PC-3 (cell line): ENCODE measurements around the gene COL4A3.

ENCODE experiments used
- EZH2 ChIP-seq: fragments of 300-600 bp; sonication (generic); IDR thresholded peaks from one replicate; pipeline ENCODE4 v1.6.1; 2017; ENCODE audit warnings: antibody characterized with exemption, mild to moderate bottlenecking, low read length; ENCODE audit not compliant: unreplicated experiment
- EZH2phosphoT487 ChIP-seq: fragments of 300-600 bp; sonication (generic); IDR thresholded peaks from 2 replicates; pipeline ENCODE4 v1.6.1; 2018; ENCODE audit warnings: mild to moderate bottlenecking, antibody characterized with exemption, low read length, borderline replicate concordance
- TF ChIP-seq, protein P1 (sequence below): fragments of 300-600 bp; sonication (generic); conservative IDR thresholded peaks from 2 replicates; pipeline ENCODE4 v1.5.1; 2017; ENCODE audit warnings: antibody characterized with exemption, low read depth, mild to moderate bottlenecking, low read length

DNA sequence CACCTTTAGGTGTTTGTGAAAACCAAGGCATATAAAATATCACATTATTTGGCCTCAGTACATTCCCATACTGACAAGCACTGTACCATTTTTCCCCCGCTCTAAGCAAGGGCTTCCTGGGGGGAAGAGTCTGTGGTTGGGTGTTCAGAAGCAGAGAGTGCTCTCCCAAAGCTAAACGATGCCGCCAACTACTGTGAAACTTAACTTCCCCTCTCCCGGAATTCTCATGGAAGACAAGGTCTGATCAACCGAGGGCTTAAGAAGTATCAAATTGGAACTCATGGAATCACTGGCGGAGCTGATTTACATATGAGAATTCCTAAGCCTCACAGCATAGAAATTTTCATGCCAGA lies 160.2 kb downstream of the COL4A3 start:
- TF ChIP-seq, protein P1, sequence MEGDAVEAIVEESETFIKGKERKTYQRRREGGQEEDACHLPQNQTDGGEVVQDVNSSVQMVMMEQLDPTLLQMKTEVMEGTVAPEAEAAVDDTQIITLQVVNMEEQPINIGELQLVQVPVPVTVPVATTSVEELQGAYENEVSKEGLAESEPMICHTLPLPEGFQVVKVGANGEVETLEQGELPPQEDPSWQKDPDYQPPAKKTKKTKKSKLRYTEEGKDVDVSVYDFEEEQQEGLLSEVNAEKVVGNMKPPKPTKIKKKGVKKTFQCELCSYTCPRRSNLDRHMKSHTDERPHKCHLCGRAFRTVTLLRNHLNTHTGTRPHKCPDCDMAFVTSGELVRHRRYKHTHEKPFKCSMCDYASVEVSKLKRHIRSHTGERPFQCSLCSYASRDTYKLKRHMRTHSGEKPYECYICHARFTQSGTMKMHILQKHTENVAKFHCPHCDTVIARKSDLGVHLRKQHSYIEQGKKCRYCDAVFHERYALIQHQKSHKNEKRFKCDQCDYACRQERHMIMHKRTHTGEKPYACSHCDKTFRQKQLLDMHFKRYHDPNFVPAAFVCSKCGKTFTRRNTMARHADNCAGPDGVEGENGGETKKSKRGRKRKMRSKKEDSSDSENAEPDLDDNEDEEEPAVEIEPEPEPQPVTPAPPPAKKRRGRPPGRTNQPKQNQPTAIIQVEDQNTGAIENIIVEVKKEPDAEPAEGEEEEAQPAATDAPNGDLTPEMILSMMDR: no peak
- TF ChIP-seq EZH2phosphoT487: no peak
- TF ChIP-seq EZH2: no peak
